SK-MEL-5 (cell line): ENCODE measurements around the gene LDHAL6A. TPM values are rescaled to one million over a fixed set of nuclear protein-coding genes. Genes with fewer than 3 reads are reported as not detected.
"Not testable (repeated sequence)": the region's sequence is repeated elsewhere in the genome, so short reads cannot be mapped to it uniquely, and the experiment has no call there.

Experiments used
- DNase-seq: peaks from one replicate; pipeline ENCODE4 v3.0.0-alpha.2; 2016; ENCODE audit warnings: low read depth, low spot score
- in situ Hi-C: cut with HindIII; loops from 2 replicates; pipeline ENCODE4 v1.10.0; 2016; ENCODE audit warnings: low sequenced_read_pairs, high pct_unique_total_duplicates, low pct_unique_long_range_greater_than_20kb
- polyA plus RNA-seq, 2 experiments: library from polyadenylated mRNA; depleted of rRNA; stranded (reverse); fragments of >200 nt; gene quantifications; 2 replicates each; pipeline ENCODE4 v1.2.3, GENCODE V29; 2015
- total RNA-seq: library from RNA; depleted of rRNA; stranded (reverse); fragments of >200 nt; shearing (Covaris generic); gene quantifications from 2 replicates; pipeline ENCODE4 v1.2.3, GENCODE V29; 2014; rRNA removed

LDHAL6A gene
- total RNA-seq = not detected in 2 replicates
- not detected in 2 replicates for polyA plus RNA-seq (2015; cell fraction: cytosol; rRNA removed)
- not detected in 2 replicates for polyA plus RNA-seq (2015; cell fraction: nucleus; rRNA removed)

GRCh38 chr11:18455686-18456372 is at the start of gene LDHAL6A:
LDHAL6A (plus strand) TSS chr11:18455856; CDS start chr11:18456681, 825 bp downstream.
- in situ Hi-C loops = no loop called here
- no peak for DNase-seq

- in situ Hi-C loops, DNase-seq: not testable (repeated sequence)
Observed at GRCh38 chr11:18407400-18407799, 48.3 kb upstream of the LDHAL6A start.

GRCh38 chr11:18408558-18409291 is 46.9 kb upstream of the LDHAL6A start:
- DNase-seq = peak; percentile 40
- in situ Hi-C loops = no loop called here

- in situ Hi-C loops = no loop called here
- DNase-seq = no peak
Observed at GRCh38 chr11:18416459-18416858, 39.2 kb upstream of the LDHAL6A start.

- DNase-seq = no peak
- in situ Hi-C loops = no loop called here
Observed at GRCh38 chr11:18419040-18419439, 36.6 kb upstream of the LDHAL6A start.

- DNase-seq = no peak
- in situ Hi-C loops = no loop called here
Observed at GRCh38 chr11:18420067-18420466, 35.6 kb upstream of the LDHAL6A start.

- no peak for DNase-seq
- in situ Hi-C loops = no loop called here
Observed at GRCh38 chr11:18427240-18427639, 28.4 kb upstream of the LDHAL6A start.

- in situ Hi-C loops = no loop called here
Observed at GRCh38 chr11:18429332-18429731, 26.3 kb upstream of the LDHAL6A start.

GRCh38 chr11:18438691-18439090 is 17.0 kb upstream of the LDHAL6A start:
- in situ Hi-C loops = no loop called here
- DNase-seq = no peak

More at GRCh38 chr11:18429332-18429731, 26.3 kb upstream of the LDHAL6A start:
- DNase-seq = no peak

- in situ Hi-C loops = no loop called here
- DNase-seq = no peak
Observed at GRCh38 chr11:18449251-18449650, 6.4 kb upstream of the LDHAL6A start.

- in situ Hi-C loops = no loop called here
- no peak for DNase-seq
Observed at GRCh38 chr11:18452927-18453326, 2.7 kb upstream of the LDHAL6A start.

- in situ Hi-C loops = no loop called here
- no peak for DNase-seq
Observed at GRCh38 chr11:18457450-18457849, 1.8 kb downstream of the LDHAL6A start.

- in situ Hi-C loops = no loop called here
Observed at GRCh38 chr11:18459634-18460033, 4.0 kb downstream of the LDHAL6A start.

GRCh38 chr11:18461909-18462308 is 6.3 kb downstream of the LDHAL6A start:
- DNase-seq = no peak
- in situ Hi-C loops = no loop called here

More at GRCh38 chr11:18459634-18460033, 4.0 kb downstream of the LDHAL6A start:
- no peak for DNase-seq

GRCh38 chr11:18463439-18463838 is 7.8 kb downstream of the LDHAL6A start:
- in situ Hi-C loops = no loop called here
- no peak for DNase-seq

GRCh38 chr11:18466402-18466801 is 10.7 kb downstream of the LDHAL6A start:
- in situ Hi-C loops = no loop called here
- no peak for DNase-seq

GRCh38 chr11:18468059-18468458 is 12.4 kb downstream of the LDHAL6A start:
- in situ Hi-C loops = no loop called here
- DNase-seq = no peak

GRCh38 chr11:18468961-18469360 is 13.3 kb downstream of the LDHAL6A start:
- in situ Hi-C loops = no loop called here
- no peak for DNase-seq

- in situ Hi-C loops = no loop called here
- DNase-seq = no peak
Observed at GRCh38 chr11:18471995-18472394, 16.3 kb downstream of the LDHAL6A start.
